ENCODE data around the gene SIGLEC9.

- TF ChIP-seq CTCF (conservative IDR thresholded peaks at IDR 0.05; ENCODE audit: low read depth, low read length) (no peak), EZH2 (IDR thresholded peaks at IDR 0.05; ENCODE audit: low read length, unreplicated experiment) (no peak), EZH2phosphoT487 (IDR thresholded peaks at IDR 0.05; ENCODE audit: borderline replicate concordance, low read length) (no peak)
Measured at GRCh38 chr19:51082611-51083010, 42.1 kb upstream of the SIGLEC9 start, which contains the start of gene KLK14.

Measured in PC-3 (cell line).